PC-3 (cell line): Measurements from ENCODE around the gene ZEB2.

Experiments
- EZH2 ChIP-seq: fragments of 300-600 bp; sonication (generic); IDR thresholded peaks from one replicate; pipeline ENCODE4 v1.6.1; 2017; ENCODE audit warnings: antibody characterized with exemption, mild to moderate bottlenecking, low read length; ENCODE audit not compliant: unreplicated experiment
- EZH2phosphoT487 ChIP-seq: fragments of 300-600 bp; sonication (generic); IDR thresholded peaks from 2 replicates; pipeline ENCODE4 v1.6.1; 2018; ENCODE audit warnings: mild to moderate bottlenecking, antibody characterized with exemption, low read length, borderline replicate concordance
- TF ChIP-seq, protein P1 (sequence below): fragments of 300-600 bp; sonication (generic); conservative IDR thresholded peaks from 2 replicates; pipeline ENCODE4 v1.5.1; 2017; ENCODE audit warnings: antibody characterized with exemption, low read depth, mild to moderate bottlenecking, low read length

DNA sequence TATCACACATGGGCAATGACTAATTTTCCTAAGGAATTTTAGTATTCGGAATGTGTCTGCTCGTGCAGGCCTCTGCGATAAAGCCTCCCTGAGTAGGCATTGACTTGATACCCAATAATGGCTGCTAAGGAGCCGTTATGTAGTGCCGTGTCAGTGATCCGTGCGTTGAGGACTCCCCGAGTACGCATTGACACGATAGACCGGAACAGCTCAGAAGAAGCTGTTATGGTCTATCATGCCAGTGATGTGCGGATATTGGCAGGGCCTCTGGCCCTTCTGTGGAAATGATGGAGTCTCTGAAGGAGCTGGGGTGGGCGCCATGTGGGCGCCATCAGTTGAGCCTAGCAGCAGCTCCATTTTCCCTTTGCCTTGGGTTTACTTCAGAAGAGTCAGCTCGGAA lies 29.1 kb downstream of the ZEB2 start:
- TF ChIP-seq EZH2phosphoT487 = no peak
- TF ChIP-seq, protein P1, sequence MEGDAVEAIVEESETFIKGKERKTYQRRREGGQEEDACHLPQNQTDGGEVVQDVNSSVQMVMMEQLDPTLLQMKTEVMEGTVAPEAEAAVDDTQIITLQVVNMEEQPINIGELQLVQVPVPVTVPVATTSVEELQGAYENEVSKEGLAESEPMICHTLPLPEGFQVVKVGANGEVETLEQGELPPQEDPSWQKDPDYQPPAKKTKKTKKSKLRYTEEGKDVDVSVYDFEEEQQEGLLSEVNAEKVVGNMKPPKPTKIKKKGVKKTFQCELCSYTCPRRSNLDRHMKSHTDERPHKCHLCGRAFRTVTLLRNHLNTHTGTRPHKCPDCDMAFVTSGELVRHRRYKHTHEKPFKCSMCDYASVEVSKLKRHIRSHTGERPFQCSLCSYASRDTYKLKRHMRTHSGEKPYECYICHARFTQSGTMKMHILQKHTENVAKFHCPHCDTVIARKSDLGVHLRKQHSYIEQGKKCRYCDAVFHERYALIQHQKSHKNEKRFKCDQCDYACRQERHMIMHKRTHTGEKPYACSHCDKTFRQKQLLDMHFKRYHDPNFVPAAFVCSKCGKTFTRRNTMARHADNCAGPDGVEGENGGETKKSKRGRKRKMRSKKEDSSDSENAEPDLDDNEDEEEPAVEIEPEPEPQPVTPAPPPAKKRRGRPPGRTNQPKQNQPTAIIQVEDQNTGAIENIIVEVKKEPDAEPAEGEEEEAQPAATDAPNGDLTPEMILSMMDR = no peak
- TF ChIP-seq EZH2 = no peak
